Stimulated activated CD8-positive, alpha-beta memory T cell treated with anti-CD3 and anti-CD28 coated beads, Interleukin-15, amount 100 ng/mL, for 1 hour (primary cell): ENCODE results near the gene WBP2NL.

Experiments
- DNase-seq: peaks from one replicate; pipeline ENCODE4 v3.0.0-alpha.2; 2020; ENCODE audit warnings: low read depth

The WBP2NL gene

DNA sequence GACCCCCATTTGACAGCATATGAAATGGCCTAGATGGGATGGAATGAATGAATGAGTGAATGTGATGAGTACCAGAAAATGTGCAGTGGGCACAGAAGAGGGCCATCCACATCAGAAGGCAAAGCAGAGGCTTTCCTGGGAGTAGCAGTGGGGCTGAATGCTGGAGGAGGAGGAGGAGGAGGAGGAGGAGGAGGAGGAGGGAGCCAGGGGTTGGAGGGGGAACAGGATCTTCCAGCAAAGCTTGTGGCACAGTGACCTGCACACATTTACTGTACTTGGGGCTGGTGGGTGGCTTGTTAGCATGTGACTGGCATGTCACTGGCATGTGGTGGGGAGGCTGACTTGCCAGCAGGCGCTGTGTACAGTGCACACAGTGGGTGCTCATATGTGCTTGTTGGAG lies 19.9 kb upstream of the WBP2NL start:
- DNase-seq, result no peak

DNA sequence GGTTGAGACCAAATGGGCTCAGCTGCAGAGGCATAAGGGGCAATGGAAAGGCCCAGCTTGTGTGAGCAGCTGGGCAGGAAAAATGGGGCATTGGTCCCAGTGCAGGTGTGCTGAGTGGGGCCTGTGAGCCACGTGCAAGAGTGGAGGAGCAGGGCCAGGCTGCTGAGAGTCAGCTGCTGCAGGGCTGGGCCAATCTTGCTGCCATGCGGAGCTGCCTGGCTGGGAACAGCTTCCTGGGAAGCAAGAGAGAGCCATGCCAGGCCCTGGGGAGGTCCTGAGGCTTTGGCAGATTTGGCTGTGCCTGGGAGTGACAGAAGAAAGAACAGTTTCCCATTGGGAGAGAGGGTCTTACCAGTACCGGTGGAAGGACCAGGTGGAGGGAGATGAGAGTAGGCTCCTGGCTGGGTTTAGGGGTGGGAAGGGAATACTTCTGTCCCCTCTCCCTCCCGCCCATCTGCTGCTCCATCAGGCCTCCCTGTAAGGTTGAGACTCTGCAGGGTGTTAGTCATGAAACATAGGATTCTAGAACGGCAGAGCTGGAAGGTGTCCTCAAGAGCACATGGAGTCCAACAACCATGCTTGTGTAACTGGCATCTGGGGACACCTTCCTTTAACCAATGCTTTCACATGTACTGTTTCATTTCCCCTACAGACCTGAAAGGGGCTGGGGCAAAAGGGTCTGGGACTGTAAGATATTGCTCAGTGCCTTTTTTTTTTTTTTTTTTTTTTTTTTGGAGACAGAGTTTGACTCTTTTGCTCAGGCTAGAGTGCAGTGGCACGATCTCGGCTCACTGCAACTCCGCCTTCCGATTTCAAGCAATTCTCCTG lies 19.0 kb upstream of the WBP2NL start:
- no peak for DNase-seq

DNA sequence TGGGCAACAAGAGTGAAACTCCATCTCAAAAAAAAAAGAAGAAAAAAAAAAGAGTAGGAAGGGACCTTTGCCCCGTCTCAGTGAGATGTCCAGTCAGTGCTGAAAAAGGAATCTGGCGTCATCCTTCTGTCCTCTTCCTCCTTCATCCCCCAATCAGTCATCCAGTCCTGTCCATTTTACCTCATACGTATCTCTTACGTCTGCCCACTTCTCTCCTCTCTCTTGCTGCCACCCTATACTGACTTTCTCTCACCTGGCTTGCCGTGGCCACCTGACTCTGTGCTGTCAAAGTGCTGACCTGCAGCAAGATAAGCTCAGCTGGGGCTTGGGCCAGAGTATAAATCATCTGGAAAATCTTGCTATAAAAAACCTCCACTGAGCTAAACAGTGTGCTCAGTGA lies 15.7 kb upstream of the WBP2NL start:
- DNase-seq, result no peak

DNA sequence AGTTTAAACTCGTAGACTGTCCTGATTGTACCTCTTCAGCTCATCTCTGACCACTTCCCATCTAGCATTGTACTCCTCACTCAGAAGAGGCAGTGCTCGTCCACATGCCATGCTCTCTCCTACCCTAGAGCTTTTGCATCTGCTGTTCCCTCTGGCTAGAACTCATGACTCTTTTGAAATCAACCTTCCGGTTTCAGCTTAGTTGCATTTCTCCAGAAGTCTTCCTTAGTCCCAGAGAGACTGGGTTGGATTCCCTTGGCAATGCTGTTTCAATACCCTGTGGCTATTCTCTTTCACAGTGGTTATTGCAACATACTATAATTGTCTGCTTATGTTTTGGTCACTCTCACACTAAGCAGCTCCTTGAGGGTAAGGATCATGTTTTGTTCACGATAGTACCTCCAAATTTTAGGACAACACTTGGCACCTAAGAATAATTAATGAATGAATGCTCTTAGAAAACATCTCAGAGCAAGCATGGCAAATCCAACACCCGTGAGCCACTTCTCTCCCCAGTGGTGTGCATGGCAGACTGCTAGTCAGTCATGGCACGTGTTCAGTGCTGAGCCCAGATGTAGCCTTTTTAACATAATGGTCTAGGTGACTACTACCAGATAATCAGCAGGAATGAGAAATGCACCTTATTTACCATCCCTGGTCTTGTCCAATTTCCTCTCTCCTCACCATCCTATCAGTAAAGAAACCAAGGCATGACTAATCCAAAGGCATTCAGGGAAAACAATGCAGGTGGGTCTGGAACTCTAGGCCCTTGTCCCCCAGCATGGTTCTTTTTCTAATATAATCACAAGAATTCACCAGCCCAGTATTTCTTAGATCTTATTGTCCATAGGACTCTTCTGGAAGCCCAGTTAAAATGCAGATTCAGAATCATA lies 14.8 kb upstream of the WBP2NL start:
- DNase-seq, result no peak

DNA sequence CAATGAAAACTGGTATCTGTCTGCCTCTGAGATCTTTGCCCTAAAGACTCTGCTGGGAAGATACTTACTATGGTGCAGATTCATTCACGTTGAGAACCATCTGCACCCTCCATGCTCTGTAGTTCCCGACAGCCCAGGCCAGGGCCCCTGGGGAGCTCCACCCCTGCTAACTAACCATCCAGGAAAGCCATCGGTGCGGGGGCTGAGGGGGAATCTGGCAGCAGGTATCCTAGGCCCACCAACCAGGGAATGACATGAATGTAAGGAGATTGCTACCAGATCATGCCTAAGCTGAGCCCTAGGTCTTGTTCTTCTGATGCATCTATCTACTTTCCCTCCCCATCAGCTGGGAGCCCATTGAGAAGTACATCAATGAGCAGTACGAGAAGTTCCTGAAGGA lies 11.3 kb upstream of the WBP2NL start:
- DNase-seq, result no peak

DNA sequence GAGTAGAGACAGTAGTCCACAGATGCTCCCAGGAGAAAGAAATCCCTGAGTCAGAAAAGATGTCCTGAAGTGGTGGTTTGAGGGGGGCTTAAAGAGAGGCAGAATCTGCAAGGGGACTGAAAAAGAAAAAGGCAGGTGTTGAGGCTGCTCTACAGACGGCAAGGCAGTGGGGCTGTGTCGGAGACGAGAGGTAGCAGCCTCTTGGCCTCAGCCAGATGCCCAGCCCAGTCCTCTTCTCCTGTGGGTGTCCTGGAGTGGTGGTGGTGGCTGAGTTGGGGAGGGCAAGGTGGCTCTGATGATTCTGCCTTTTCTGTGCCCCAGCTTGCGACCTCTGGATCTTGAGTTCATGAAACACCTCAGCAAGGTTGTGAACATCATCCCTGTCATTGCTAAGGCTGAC lies 9.3 kb upstream of the WBP2NL start:
- no peak for DNase-seq

DNA sequence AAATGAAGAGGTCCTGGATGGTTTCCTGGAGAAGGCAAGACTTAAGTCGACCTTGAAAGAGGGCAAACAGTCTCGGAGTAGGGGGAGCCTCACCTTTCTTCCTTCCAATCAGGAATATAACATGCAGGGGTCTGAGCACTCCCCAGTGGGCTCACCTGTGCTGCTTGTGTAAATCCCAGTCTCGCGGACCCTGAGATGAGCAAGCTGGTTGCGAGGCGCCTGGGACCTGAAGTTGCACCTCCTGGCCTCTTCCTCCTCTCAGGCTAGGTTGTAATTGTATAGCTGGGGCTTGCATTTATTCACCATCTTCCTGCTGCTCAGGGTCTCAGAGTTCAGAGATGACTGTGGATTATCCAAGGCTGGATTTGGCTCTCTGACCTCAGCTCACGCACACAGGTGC lies 7.5 kb upstream of the WBP2NL start:
- DNase-seq, result no peak

DNA sequence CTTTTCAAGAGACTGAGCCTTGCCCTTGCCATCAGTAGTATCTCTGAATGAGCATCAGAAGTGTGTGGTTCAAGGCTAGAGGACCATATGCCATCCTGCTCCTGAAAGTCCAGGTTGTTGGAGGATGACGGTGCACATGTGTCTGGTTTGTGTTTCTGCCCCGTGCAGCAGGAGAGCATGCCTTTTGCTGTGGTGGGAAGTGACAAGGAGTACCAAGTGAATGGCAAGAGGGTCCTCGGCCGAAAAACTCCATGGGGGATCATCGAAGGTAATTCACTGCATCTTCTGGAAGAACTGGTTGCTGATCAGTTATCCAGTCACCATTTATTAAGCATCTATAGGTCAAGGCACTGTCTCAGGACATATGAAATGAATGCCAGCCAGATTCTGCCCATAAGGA lies 6.1 kb upstream of the WBP2NL start:
- DNase-seq, result no peak

DNA sequence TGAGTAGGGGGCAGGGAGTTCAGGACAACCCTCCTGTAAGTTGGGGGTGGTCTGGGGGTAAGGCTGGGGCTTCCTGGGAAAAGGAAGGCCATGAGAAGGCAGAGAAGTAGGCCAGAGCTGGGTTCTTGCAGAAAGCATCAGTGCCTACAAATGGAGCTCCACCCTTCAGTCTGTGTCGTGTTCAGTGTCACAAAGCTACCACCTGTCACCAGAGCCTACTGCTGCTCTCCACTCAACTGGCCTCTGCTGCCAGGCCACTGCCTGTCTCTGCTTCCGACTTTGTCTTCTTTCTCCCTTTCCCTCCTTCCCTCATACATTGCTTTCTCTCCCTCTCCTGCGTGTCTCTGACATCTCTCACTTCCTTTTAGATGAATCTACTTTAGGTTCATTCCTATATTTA lies 3.4 kb upstream of the WBP2NL start:
- DNase-seq, result no peak

DNA sequence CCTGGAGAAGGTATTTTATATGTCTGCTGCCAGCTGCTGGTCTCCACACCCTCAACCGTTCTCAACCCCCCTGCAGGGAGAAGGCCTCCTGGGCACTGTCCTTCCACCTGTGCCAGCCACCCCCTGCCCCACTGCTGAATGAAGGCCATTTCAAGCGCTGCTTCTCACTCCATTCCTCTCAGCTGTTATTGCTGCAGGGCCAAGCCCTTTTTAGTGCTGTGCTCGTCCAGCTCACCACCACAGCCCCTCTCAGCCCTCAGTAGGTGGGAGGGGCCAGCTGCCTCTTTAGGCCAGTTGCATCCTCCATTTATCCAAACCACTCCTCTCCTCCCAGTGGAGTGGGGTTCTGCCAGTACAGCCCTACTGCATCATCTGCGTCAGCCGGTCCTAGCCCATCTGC lies 1.8 kb upstream of the WBP2NL start:
- no peak for DNase-seq

DNA sequence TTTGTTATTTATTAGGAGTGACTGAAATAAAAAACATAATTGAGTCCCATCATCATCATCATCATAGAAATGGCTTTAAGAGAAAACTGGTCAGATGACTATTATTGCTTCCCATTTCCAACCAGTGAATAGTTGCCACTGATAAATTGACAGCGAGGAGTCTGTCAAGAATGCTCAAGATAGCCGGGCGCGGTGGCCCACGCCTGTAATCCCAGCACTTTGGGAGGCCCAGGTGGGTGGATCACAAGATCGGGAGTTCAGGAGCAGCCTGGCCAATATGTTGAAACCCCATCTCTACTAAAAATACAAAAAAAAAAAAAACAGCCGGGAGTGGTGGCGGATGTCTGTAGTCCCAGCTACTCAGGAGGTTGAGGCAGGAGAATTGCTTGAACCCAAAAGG lies 1.9 kb downstream of the WBP2NL start:
- DNase-seq, result no peak

DNA sequence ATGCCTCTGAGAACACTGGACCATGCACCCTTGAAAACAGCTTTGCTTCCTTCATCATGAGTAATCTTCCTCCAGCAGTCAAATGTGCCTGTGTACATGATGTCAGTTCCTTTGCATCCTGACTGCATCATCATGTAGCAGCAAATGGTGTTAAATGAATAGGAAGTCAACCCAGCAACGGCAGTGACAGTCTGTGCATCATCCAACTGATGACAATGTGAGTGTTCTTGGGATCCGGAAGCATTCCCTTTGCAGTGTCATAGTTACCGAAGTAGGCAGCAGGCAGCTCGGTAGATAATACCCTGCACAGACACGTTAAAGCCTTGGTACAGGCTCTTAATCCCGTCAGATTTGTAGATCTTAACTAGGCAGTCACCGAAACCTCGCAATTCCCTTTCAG lies 2.5 kb downstream of the WBP2NL start:
- no peak for DNase-seq

DNA sequence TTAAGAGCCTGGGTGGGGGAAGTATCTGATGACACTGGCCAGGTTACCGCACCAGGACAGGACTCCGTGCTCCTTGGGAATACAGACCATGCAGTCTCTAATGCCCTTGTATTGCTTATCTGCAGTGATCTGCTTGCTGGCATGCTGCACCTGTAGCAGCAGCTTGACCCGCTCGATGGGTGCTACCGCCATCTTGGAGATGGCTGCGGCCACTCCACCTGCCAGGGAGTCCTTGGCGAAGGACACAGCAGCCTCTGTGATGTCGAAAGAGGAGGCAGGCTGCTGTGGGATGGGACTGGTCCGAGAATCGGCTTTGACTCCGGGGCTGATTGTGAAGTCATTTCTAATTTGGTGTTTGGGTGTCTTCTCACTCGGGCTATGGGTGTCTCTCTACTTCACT lies 3.1 kb downstream of the WBP2NL start:
- no peak for DNase-seq

DNA sequence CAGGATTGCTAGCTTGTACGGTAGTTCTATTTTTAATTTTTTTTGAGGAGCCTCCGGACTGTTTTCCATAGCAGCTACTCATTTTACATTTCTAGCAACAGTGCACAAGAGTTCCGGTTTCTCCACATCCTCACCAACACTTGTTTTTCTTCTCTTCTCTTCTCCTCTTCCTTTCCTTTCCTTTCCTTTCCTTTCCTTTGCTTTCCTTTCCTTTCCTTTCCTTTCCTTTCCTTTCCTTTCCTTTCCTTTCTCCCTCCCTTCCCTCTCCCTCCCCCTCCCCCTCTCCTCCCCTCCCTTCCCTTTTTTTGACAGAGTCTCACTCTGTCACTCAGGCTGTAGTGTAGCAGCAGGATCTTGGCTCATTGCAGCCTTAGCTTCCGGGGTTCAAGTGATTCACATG lies 9.3 kb downstream of the WBP2NL start:
- no peak for DNase-seq

DNA sequence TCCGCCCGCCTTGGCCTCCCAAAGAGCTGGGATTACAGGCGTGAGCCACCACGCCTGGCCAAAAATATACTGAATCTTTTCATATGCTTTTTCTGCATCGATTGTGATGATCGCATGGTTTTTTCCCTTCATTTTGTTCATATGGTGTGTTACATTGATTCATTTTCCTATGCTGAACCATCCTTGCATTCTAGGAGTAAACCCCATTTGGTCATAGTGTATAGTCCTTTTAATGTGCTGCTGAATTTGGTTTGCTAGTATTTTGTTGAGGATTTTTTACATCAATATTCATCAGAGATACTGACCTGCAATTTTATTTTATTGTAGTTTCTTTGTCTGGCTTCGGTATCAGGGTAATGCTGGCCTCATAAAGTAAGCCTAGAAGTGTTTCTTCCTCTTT lies 12.2 kb downstream of the WBP2NL start:
- no peak for DNase-seq

DNA sequence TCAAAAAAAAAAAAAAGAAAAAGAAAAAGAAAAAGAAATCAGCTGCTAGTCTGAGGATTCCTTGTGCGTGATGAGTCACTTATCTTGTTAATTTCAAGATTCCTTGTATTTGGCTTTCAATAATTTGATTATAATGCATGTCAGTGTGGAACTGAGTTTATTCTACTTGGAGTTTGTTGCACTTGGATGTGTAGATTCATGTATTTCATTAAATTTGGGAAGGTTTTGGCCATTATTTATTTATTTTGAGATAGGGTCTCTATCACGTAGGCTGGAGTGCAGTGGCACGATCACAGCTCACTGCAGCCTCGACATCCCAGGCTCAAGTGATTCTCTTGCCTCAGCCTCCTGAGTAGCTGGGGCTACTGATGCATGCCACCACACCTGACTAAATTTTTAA lies 14.8 kb downstream of the WBP2NL start:
- no peak for DNase-seq

DNA sequence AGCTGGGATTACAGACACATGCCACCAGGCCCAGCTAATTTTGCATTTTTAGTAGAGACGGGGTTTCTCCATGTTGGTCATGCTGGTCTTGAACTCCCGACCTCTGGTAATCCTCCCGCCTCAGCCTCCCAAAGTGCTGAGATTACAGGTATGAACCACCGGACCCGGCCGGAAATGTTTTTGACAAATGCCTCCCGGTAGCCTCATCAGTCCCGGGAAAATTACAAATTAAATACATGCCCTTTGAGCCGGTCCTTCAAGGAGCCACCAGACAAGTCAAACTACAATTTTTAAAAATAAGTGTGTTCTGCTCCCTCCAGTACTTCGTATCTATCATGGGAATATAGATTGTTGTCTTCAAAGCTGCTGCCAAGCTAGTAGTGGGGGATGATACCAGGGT lies 17.5 kb downstream of the WBP2NL start:
- no peak for DNase-seq

DNA sequence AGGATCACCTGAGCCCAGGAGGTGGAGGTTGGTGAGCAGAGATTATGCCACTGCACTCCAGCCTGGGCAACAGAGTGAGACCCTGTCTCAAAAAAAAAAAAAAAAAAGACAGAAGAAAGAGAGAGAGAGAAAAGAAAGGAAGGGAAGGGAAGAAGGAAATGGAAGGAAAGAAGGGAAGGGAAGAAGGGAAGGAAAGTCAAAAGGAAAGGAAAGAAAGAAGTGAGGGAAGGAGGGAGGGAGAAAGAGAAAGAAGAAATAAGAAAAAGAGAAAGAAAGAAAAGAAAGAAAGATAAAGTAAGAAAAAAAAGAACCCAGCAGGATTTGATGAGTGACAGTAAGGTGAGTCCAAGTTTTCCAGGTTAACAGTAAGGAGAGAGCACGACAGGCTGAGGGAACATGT lies 19.6 kb downstream of the WBP2NL start:
- no peak for DNase-seq

DNA sequence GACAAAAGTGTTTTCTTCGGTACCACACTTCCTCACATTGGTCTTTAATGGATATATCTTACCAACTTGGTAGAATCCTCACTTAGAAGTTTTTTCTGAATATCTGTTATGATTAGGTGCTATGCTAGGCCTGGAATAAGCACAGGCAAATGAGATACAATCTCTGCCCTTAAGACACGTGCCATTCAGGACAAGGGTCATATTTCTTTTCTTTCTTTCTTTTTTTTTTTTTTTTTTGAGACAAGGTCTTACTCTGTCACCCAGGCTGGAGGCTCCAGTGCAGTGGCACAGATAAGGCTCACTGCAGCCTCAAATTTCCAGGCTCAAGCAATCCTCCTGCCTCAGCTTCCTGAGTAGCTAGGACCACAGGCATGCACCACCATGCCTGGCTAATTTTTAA lies 23.0 kb downstream of the WBP2NL start:
- no peak for DNase-seq

DNA sequence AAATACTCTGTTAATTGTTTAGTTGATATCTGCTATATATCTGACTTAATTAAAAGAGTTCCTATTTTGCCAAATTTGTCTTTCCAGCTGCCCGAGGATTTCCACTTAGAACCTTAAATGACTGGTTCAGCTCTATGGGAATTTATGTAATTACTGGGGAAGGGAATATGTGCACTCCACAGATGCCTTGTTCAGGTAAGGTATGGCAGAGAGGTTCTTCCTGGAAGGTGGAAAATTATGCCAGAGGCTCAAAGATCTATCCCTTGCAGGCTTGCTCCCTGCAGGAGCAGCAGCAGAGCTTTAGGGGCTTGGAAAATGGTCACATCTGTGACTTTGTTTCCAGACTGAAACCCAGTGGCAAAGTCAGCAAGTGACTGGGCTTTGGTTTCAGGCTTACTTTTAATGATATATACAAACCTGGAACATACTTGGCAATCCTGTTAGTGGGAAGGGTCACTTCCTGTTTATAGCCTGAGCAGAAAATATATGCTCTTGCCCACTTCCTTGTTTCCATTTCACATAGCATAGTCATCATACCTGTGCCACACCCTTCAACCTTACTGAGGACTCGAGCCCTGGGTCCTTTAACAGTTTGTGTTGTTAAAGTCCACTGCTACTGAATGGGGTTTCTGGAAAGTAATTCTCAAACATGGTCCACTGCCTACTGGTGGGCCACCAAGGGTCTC lies 23.7 kb downstream of the WBP2NL start:
- no peak for DNase-seq

DNA sequence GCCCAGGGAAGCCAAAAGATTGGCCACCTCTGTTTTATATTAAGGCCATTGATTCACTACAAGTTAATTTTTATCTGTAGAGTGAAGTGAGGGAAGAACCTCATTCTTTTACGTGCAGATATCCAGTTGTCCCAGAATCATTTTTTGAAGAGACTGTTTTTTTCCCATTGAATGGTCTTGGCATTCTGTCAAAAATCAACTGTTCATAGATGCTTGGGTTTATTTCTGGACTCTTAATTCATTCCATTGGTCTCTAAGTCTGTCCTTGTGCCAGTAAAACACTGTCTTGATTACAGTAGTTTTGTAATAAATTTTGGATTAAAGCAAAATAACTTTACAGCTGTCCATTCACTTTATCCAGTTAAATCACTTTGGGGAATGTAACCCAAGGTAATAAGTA lies 26.8 kb downstream of the WBP2NL start:
- no peak for DNase-seq

DNA sequence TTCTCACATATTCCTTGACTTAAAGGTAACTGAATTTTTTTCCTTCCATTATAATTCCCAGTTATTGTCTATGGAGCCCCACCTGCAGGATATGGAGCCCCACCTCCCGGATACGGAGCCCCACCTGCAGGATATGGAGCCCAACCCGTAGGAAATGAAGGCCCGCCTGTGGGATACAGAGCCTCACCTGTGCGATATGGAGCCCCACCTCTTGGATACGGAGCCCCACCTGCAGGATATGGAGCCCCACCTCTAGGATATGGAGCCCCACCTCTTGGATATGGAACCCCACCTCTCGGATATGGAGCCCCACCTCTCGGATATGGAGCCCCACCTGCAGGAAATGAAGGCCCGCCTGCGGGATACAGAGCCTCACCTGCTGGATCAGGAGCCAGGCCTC lies 28.1 kb downstream of the WBP2NL start:
- no peak for DNase-seq
